AG04450 (cell line): ENCODE measurements around the gene DOCK4. TPM values are rescaled to one million over a fixed set of nuclear protein-coding genes. Genes with fewer than 3 reads are reported as not detected.

Source experiments
- CTCF ChIA-PET: fragments of 300-600, 350-600 bp; formaldehyde crosslinking; extraction: SDS; loops from one replicate; lab custom pipeline; 2022; ENCODE audit warnings: antibody characterized with exemption, inconsistent platforms; lab: Charles Lee
- POLR2A ChIA-PET: fragments of 350-600 bp; formaldehyde crosslinking; extraction: SDS; loops from one replicate; lab custom pipeline; 2021; ENCODE audit warnings: antibody characterized with exemption, inconsistent platforms; lab: Yijun Ruan, JAX
- DNase-seq: peaks from one replicate; pipeline ENCODE4 v3.0.0-alpha.2; 2011; ENCODE audit warnings: low read depth, low spot score
- H3K27ac ChIP-seq: one replicate; pipeline ENCODE4 v1.5.1; 2012; ENCODE audit warnings: low read depth, low read length, control low read depth
- H3K27me3 ChIP-seq: one replicate; pipeline ENCODE4 v1.6.0; 2012; ENCODE audit warnings: low read length; ENCODE audit not compliant: control insufficient read depth, insufficient read depth
- H3K4me3 ChIP-seq: 2 replicates; pipeline ENCODE4 v1.5.1; 2011; ENCODE audit warnings: mild to moderate bottlenecking, low read depth, low read length, control low read depth
- H3K9me3 ChIP-seq: 2 replicates; pipeline ENCODE4 v1.5.1; 2012; ENCODE audit warnings: low read length; ENCODE audit not compliant: control insufficient read depth, insufficient read depth
- CTCF ChIP-seq: IDR thresholded peaks from 2 replicates; pipeline ENCODE4 v1.5.1; 2011; ENCODE audit warnings: low read depth, low read length, control low read depth, inconsistent platforms
- polyA plus RNA-seq: library from polyadenylated mRNA; depleted of rRNA; stranded (reverse); fragments of >200 nt; gene quantifications from 2 replicates; pipeline ENCODE4 v1.2.3, GENCODE V29; 2011

Gene DOCK4
- polyA plus RNA-seq, 1 experiment = 12.6 TPM

DNA sequence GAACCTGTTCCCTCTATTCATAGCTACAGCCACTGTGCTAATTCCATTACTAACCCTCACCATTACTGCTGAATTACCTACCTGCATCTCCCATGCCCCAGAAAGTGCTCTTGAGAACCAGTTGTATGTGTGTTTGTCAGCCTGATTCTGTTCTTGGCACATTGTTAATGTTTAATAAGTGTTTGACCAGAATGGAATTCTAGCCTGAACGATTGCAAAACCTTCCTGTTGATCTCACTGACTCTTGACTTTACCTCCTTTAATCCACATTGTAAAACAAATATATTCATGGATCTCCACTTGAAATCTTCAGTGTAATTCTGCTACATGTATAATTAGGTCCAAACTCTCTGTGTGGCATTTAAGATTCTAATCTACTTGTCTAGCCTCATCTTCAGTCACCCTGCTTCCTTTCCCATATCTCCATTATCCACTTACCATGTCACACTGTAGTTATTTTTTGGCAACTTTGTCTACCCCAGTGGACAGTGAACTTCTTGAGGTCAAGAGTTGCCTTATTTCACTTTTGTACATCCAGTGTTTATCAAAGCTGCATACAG, 5.2 kb upstream of the DOCK4 start:
- no peak for DNase-seq
- no peaks in the 10 kb centered on the region; the same call in 1 of the 2 replicates for H3K9me3 ChIP-seq
- POLR2A ChIA-PET = no interaction called here
- H3K27me3 ChIP-seq = no peaks in the 10 kb centered on the region
- H3K27ac ChIP-seq = no peak overlapping the region
- CTCF ChIA-PET = no interaction called here
- H3K4me3 ChIP-seq = no peak overlapping the region
- TF ChIP-seq CTCF = no peak

DNA sequence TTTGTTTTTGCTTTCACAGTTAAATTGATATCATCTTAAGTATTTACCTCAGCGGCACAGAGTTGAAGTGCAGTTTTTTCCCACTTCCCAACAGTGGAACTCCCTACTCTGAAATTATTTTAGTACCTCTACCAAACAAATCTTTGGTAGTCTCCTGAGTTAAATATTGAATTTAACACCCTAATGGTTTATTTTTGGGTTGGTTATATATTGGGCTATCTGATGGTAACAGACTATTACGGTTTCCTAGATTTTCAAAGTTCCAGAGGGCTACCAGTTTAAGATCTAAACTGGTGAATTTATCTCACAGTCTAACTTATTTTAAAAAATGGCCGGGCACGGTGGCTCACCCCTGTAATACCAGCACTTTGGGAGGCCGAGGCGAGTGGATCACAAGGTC, 1.6 kb upstream of the DOCK4 start:
- H3K27ac ChIP-seq = no peak overlapping the region
- CTCF ChIA-PET = no interaction called here

DNA sequence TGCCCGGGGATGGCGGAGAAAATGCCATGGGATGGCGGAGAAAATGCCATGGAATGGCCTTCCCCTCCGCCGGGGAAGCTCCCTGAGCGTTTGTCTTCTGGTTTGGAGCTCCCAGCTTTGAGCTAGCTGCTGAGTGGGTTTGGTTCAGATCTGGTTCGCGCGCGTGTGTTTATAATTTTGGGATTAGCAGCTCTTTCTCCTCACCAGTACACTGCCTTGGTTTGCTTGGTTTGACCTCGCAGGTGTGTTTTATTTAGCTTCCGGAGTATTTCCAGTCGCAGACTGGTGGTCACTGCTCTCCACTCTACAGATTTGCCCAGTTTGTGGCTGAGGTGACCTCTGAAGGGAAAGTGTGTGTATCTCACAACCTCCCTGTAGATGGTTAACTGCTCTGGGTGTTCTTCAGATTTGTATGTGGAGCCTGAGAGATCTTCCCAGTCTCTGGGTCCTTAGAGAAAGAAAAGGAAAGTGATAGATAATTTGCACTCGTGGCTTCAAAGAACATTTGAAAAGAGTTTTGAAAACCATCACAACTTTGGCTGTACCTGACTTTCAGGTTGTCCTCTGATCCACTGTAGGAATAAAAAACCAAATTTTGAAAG, 893 bp upstream of the DOCK4 start:
- Histone ChIP-seq H3K9me3 (no peaks in the 10 kb centered on the region; the same call in 1 of the 2 replicates), H3K4me3 (peak overlapping the region; percentile 94), H3K27ac (peak overlapping the region; percentile 61), H3K27me3 (no peaks in the 10 kb centered on the region)
- CTCF ChIA-PET = interaction anchor here (1.0 kb wide), 1 partner anchor 444 kb away, joined by 4 read pairs; no protein-coding TSS in a partner anchor
- no peak for DNase-seq
- POLR2A ChIA-PET = interaction anchor here (0.8 to 1.3 kb wide), 2 partner anchors 49 to 189 kb away, joined by 3 read pairs; no protein-coding TSS in a partner anchor
- TF ChIP-seq CTCF = no peak

More for the DNA sequence above, 1.6 kb upstream of the DOCK4 start:
- no peak for DNase-seq
- TF ChIP-seq CTCF = no peak
- peak overlapping the region; percentile 94; the same call in 1 of the 2 replicates for H3K4me3 ChIP-seq
- no peaks in the 10 kb centered on the region for H3K27me3 ChIP-seq
- H3K9me3 ChIP-seq = no peaks in the 10 kb centered on the region; the same call in 1 of the 2 replicates
- POLR2A ChIA-PET = no interaction called here

- Histone ChIP-seq H3K27me3 (no peaks in the 10 kb centered on the region), H3K9me3 (no peaks in the 10 kb centered on the region; the same call in 1 of the 2 replicates), H3K4me3 (peak overlapping the region; percentile 96), H3K27ac (peak overlapping the region; percentile 77)
- ChIA-PET POLR2A (interaction anchor here (0.6 to 3.2 kb wide), 8 partner anchors 8 to 449 kb away, joined by 3 to 18 read pairs (median 3); partner anchors contain the start of gene IFRD1), CTCF (interaction anchor here (0.6 to 1.2 kb wide), 3 partner anchors 125 to 208 kb away, joined by 3 to 5 read pairs (median 4); no protein-coding TSS in a partner anchor)
- DNase-seq = peak; percentile 33
- TF ChIP-seq CTCF = no peak
These were observed 609 bp downstream of the DOCK4 start for GRCh38 chr7:112205343-112206237.
